ENCODE results near the gene GUSB.

DNA sequence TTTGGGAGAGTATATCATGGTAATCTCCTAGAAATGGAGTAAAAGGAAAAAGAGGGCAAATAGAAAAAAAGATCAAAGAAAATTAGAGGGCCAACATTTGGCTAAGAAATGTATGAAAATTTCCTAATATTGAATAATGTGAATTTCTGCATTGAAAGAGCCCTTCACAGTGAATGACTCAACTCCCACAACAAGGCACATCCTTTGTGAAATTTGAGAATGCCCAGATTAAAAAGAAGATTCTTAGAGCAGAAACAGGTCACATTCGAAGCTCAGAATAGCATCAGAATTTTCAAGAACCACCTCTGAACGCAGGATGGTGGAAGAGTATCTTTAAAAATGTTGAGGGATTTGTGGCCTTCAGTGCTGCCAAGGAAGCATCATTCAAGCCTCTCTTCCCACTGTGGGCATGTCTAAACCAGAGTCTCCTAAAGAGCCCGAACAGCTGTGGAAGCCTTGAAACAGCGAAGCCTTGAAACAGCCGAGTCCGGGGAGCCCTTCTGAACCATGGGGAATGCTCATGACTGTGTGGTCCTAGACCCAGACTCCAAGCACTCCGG is 43.6 kb downstream of the GUSB start:
- TF ChIP-seq CTCF (IDR thresholded peaks at IDR 0.05; ENCODE audit: low read depth, low read length, missing input control), result no peak
- TF ChIP-seq YY1 (IDR thresholded peaks at IDR 0.05), result no peak
- TF ChIP-seq JUND (IDR thresholded peaks at IDR 0.05), result no peak
- TF ChIP-seq TAF1 (conservative IDR thresholded peaks at IDR 0.05), result no peak
- TF ChIP-seq, protein P1, sequence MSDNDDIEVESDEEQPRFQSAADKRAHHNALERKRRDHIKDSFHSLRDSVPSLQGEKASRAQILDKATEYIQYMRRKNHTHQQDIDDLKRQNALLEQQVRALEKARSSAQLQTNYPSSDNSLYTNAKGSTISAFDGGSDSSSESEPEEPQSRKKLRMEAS (IDR thresholded peaks at IDR 0.05), result no peak
- no peak for TF ChIP-seq SP1 (IDR thresholded peaks at IDR 0.05)
- TF ChIP-seq RAD21 (IDR thresholded peaks at IDR 0.05), result no peak
- TF ChIP-seq RXRA (IDR thresholded peaks at IDR 0.05), result no peak
- TF ChIP-seq, protein P2, sequence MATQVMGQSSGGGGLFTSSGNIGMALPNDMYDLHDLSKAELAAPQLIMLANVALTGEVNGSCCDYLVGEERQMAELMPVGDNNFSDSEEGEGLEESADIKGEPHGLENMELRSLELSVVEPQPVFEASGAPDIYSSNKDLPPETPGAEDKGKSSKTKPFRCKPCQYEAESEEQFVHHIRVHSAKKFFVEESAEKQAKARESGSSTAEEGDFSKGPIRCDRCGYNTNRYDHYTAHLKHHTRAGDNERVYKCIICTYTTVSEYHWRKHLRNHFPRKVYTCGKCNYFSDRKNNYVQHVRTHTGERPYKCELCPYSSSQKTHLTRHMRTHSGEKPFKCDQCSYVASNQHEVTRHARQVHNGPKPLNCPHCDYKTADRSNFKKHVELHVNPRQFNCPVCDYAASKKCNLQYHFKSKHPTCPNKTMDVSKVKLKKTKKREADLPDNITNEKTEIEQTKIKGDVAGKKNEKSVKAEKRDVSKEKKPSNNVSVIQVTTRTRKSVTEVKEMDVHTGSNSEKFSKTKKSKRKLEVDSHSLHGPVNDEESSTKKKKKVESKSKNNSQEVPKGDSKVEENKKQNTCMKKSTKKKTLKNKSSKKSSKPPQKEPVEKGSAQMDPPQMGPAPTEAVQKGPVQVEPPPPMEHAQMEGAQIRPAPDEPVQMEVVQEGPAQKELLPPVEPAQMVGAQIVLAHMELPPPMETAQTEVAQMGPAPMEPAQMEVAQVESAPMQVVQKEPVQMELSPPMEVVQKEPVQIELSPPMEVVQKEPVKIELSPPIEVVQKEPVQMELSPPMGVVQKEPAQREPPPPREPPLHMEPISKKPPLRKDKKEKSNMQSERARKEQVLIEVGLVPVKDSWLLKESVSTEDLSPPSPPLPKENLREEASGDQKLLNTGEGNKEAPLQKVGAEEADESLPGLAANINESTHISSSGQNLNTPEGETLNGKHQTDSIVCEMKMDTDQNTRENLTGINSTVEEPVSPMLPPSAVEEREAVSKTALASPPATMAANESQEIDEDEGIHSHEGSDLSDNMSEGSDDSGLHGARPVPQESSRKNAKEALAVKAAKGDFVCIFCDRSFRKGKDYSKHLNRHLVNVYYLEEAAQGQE (IDR thresholded peaks at IDR 0.05), result no peak
- no peak for TF ChIP-seq GABPA (IDR thresholded peaks at IDR 0.05 in 1 of 2, conservative IDR thresholded peaks at IDR 0.05 in 1 of 2)
- TF ChIP-seq EGR1 (IDR thresholded peaks at IDR 0.05; ENCODE audit: low read depth in 2 of 2), result no peak
- TF ChIP-seq, protein P3, sequence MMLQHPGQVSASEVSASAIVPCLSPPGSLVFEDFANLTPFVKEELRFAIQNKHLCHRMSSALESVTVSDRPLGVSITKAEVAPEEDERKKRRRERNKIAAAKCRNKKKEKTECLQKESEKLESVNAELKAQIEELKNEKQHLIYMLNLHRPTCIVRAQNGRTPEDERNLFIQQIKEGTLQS (IDR thresholded peaks at IDR 0.05), result no peak

All from liver (tissue), 3 donors.